Inflammatory macrophage treated with lipopolysaccharide for 4 hours (primary cell): Measurements from ENCODE around the gene RAF1.
A peak's percentile ranks its signal among the peaks of the same experiment; 100 is the strongest.
"Not testable (repeated sequence)": the region's sequence is repeated elsewhere in the genome, so short reads cannot be mapped to it uniquely, and the experiment has no call there.

Experiments
- DNase-seq: peaks from one replicate; pipeline ENCODE4 v3.0.0-alpha.2; 2020

Gene RAF1

GRCh38 chr3:12633108-12633507 lies 30.8 kb downstream of the RAF1 start:
- no peak for DNase-seq

- DNase-seq = no peak
Observed at GRCh38 chr3:12632523-12632922, 31.4 kb downstream of the RAF1 start.

GRCh38 chr3:12630843-12631242 lies 33.1 kb downstream of the RAF1 start:
- DNase-seq = not testable (repeated sequence)

GRCh38 chr3:12630292-12630691 lies 33.6 kb downstream of the RAF1 start:
- no peak for DNase-seq

GRCh38 chr3:12629560-12629959 lies 34.4 kb downstream of the RAF1 start:
- no peak for DNase-seq

- no peak for DNase-seq
Observed at GRCh38 chr3:12628813-12629212, 35.1 kb downstream of the RAF1 start.

GRCh38 chr3:12627370-12627769 lies 36.5 kb downstream of the RAF1 start:
- DNase-seq = no peak

GRCh38 chr3:12624964-12625363 lies 39.0 kb downstream of the RAF1 start:
- DNase-seq = not testable (repeated sequence)

- no peak for DNase-seq
Observed at GRCh38 chr3:12624056-12624455, 39.9 kb downstream of the RAF1 start.

GRCh38 chr3:12622335-12622734 lies 41.6 kb downstream of the RAF1 start:
- DNase-seq = no peak

GRCh38 chr3:12620729-12621128 lies 43.2 kb downstream of the RAF1 start:
- DNase-seq = no peak

- no peak for DNase-seq
Observed at GRCh38 chr3:12620305-12620704, 43.6 kb downstream of the RAF1 start.

GRCh38 chr3:12618426-12618825 lies 45.5 kb downstream of the RAF1 start:
- DNase-seq = no peak

- DNase-seq = no peak
Observed at GRCh38 chr3:12615266-12615665, 48.7 kb downstream of the RAF1 start.

GRCh38 chr3:12613250-12613649 lies 50.7 kb downstream of the RAF1 start:
- DNase-seq = no peak

- no peak for DNase-seq
Observed at GRCh38 chr3:12612514-12613226, 51.2 kb downstream of the RAF1 start.

GRCh38 chr3:12611117-12611516 lies 52.8 kb downstream of the RAF1 start:
- no peak for DNase-seq

GRCh38 chr3:12608376-12608775 lies 55.5 kb downstream of the RAF1 start:
- DNase-seq = no peak

GRCh38 chr3:12603969-12604368 lies 59.9 kb downstream of the RAF1 start:
- DNase-seq = no peak

GRCh38 chr3:12601072-12601471 lies 62.8 kb downstream of the RAF1 start:
- no peak for DNase-seq

- no peak for DNase-seq
Observed at GRCh38 chr3:12598890-12599289, 65.0 kb downstream of the RAF1 start.

GRCh38 chr3:12593473-12593872 lies 70.4 kb downstream of the RAF1 start:
- DNase-seq = no peak

- DNase-seq = no peak
Observed at GRCh38 chr3:12591997-12592715, 71.8 kb downstream of the RAF1 start.

- no peak for DNase-seq
Observed at GRCh38 chr3:12591456-12591855, 72.5 kb downstream of the RAF1 start.

GRCh38 chr3:12590096-12590495 lies 73.8 kb downstream of the RAF1 start:
- DNase-seq = peak; percentile 56
